HFF-Myc (cell line): ENCODE data around the gene MAN1C1.

Experiments
- DNase-seq: peaks from one replicate; pipeline ENCODE4 v3.0.0-alpha.2; 2011; ENCODE audit warnings: low read depth; ENCODE audit errors: extremely low read depth
- H3K4me3 ChIP-seq: replicated peaks from 2 replicates; pipeline ENCODE4 v1.5.1; 2011; ENCODE audit warnings: low read depth, mild to moderate bottlenecking, control low read depth, low read length
- TF ChIP-seq, protein P1 (sequence below): IDR thresholded peaks from 2 replicates; pipeline ENCODE4 v1.5.1; 2012; ENCODE audit warnings: mild to moderate bottlenecking, low read depth, low read length, control low read depth; ENCODE audit errors: missing control alignments

The MAN1C1 gene

DNA sequence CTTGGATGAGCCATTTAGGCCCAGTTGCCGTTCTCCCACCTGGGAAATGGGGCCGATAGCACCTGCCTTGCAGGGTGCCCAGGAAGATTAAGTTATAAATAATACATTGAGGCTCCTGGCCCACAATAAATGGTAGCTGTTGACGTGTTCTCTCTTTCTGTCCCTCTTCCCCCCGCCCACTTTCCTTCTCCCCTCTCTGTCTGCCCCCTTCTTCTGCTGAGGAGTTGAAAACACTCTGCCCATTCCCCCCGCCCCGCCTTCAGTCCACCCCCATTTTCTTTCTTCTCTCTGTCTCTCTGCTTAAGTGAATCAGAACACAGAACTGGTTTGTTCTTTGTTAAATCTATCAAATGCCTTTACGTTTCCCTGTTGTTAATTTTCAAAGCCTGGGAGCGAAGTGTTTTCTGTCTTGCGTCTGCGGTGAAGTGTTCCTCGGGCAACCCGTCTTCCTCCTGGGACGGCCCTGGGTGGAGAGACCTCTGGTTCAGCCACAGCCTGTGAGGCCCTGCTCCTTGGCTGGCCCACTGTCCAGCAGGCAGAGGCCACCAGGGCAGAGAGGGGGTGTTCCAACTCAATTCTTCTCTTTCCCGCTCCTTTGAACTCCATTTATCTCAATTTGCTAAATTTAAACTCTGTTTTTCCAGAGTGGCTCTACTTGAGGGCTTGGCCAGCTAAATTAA lies 154.1 kb downstream of the MAN1C1 start:
- DNase-seq: no peak
- TF ChIP-seq, protein P1, sequence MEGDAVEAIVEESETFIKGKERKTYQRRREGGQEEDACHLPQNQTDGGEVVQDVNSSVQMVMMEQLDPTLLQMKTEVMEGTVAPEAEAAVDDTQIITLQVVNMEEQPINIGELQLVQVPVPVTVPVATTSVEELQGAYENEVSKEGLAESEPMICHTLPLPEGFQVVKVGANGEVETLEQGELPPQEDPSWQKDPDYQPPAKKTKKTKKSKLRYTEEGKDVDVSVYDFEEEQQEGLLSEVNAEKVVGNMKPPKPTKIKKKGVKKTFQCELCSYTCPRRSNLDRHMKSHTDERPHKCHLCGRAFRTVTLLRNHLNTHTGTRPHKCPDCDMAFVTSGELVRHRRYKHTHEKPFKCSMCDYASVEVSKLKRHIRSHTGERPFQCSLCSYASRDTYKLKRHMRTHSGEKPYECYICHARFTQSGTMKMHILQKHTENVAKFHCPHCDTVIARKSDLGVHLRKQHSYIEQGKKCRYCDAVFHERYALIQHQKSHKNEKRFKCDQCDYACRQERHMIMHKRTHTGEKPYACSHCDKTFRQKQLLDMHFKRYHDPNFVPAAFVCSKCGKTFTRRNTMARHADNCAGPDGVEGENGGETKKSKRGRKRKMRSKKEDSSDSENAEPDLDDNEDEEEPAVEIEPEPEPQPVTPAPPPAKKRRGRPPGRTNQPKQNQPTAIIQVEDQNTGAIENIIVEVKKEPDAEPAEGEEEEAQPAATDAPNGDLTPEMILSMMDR: no peak

DNA sequence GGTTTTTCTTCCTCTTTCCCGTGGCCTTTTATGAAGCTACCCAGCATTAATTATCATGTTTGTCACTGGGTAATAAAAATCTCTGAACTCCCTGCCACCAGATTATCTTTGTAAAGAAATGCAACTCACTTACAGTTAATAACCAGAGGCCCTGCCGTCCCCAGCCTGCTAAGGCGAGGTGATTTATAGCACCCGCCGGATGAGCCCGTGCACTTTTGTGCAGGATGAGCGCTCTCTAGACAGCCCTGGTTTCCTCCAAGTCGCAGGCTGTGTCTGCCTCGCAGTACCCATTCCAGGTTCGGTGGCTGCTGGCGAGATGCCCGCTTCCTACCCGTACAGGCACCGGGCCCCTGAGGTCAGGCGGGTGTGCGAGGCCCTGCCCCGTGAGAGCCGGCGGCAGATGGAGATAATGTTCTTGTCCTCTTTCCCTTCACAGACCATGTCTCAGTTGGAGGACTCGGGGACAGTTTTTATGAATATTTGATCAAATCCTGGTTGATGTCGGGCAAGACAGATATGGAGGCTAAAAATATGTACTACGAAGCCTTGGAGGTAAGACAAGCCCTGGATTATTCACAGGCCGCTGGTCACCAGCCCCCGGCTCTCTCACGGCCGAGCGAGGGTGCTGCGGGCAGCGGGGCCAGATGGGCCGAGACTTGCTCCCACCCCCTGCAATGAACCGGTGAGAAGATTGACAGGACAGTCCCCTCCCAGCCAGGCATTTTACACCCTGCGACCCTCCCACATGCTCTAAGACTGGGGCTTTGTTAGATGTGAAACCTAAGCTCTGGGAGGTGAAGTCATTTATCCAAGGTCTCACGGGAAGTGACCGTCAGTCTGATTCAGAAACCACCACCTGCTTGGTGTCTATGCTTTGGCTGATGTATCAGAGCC lies 154.9 kb downstream of the MAN1C1 start:
- TF ChIP-seq, protein P1: no peak
- DNase-seq: no peak
- H3K4me3 ChIP-seq: no peak overlapping the region

More for the DNA sequence above, 154.1 kb downstream of the MAN1C1 start:
- no peak overlapping the region for H3K4me3 ChIP-seq

DNA sequence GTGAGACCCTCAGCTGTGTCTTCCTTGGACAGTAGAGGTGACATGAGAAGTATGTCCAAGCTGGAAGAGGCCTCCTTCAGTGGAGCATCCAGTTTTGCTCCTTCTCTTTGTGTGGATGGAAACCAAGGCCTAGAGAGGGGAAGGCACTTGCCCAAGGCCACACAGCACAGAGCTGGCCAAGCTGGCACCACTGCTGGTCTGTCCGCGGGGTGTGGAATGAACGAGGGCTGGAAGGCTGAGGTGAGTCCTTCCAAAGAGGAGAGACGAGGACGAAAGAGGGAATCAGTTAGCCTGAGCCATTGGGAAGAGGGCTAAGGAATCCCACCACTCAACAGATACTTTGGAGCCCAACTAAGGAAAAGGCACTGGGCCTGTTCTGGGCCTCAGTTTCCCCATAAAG lies 155.6 kb downstream of the MAN1C1 start:
- H3K4me3 ChIP-seq: no peak overlapping the region
- TF ChIP-seq, protein P1: no peak
- no peak for DNase-seq

DNA sequence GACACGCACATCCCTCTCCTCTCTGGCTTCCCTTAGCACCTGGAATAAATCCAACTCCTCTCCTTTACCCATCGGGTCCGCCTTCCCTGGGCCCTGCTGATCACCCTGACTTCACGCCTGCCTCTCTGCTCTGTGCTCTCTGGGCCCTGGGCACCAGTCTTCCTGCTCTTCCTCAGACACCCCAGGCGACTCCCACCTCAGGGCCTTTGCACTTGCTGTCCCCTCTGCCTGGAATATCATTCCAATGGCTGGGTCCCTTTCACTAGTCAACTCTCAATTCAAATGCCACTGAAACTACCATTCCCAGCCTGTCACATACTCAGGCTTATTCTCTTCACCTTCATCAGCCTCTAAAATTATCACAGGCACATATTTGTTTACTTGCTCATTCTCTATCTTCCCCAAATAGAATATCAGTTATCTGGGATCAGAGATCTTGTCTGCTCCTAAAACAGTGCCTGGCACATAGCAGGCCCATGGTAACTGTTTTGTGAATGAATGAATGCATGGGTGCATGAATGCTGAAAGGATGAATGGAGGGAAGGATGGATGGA lies 156.2 kb downstream of the MAN1C1 start:
- TF ChIP-seq, protein P1: no peak
- no peak for DNase-seq
- no peak overlapping the region for H3K4me3 ChIP-seq

DNA sequence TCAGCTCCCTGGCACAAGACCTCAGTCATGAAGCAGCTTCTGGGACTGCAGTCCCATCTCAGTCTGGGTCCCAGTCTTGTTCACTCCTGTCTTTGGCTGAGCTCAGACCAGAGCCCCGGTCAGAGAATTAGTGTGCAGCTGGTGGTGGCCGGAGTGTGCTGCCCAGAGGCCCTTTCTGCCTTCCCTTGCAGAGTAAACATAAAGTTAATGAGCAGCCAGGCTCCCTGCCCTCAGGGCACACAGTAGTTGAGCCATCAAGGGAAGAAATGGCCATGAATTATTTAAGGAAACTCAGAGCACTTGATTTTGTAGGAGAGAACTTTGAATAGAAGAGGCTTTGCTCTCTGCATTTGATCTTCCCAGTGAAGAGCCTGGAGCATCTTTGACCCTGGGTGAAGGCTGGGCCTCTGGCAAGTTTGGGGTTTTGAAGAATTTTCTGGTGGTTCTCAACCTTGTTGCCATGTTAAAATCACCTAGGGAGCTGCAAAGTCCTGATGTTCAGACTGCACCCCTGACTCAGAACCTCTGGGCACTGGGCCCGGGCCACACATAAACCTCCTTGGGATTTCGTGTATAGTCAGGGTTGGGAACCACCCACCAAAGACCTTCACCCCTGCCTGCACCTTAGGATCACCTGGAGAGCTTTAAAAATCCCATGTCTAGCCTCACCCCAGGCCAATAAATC lies 157.0 kb downstream of the MAN1C1 start:
- TF ChIP-seq, protein P1: no peak
- no peak overlapping the region for H3K4me3 ChIP-seq
- DNase-seq: no peak

DNA sequence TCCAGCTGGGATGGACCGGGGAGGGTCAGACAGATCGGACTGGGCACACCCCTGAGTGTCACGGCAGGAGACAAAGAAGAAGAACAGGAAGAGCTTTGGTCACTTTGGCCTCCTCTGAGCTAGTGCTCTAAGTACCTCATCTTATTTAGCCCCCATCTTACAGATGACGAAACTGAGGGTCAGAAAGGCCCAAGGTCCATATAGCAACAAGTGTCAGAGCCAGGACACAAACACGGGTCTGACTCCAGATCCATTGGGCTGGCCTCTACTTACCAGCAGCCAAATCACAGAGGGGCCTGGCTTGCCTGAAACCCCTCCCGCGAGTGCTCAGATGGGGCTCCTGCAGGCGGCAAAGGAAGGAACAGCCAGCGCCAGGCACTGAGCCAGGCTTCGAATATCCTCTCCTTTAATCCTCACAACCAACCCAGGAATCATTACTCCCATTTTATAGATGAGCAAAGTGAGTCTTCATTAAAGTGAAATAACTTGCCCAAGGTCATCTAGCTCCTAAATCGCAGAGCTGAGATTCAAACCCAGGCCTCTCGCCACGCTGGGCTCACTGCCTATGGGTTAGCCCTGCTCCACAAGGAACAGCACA lies 157.7 kb downstream of the MAN1C1 start:
- DNase-seq: no peak
- TF ChIP-seq, protein P1: no peak
- no peak overlapping the region for H3K4me3 ChIP-seq
